Stimulated activated CD8-positive, alpha-beta memory T cell treated with anti-CD3 and anti-CD28 coated beads, Interleukin-15, amount 100 ng/mL, for 4 hours (primary cell): ENCODE measurements around the gene RPUSD3.
A peak's percentile ranks its signal among the peaks of the same experiment; 100 is the strongest.
"Not testable (repeated sequence)": the region's sequence is repeated elsewhere in the genome, so short reads cannot be mapped to it uniquely, and the experiment has no call there.

Source experiments
- DNase-seq, 2 donors: peaks; one replicate each; pipeline ENCODE4 v3.0.0-alpha.2; 2020; ENCODE audit warnings: low read depth in 2 of 2

RPUSD3 gene

GRCh38 chr3:9843715-9844438, at the start of gene RPUSD3:
Gene RPUSD3 (minus strand): TSS chr3:9844008. CDS start chr3:9843990, 18 bp downstream.
- peak; percentile 87 to 90 for DNase-seq

- DNase-seq: no peak
These were observed 47.3 kb upstream of the RPUSD3 start for GRCh38 chr3:9891072-9891622.

GRCh38 chr3:9890249-9891071, 46.7 kb upstream of the RPUSD3 start, which contains the start of gene JAGN1:
Gene JAGN1 (plus strand): TSS chr3:9890610. CDS start chr3:9890723, 113 bp downstream.
- DNase-seq: peak; percentile 84 to 88

- no peak for DNase-seq
These were observed 45.6 kb upstream of the RPUSD3 start for GRCh38 chr3:9889405-9889804.

- DNase-seq: no peak
These were observed 44.7 kb upstream of the RPUSD3 start for GRCh38 chr3:9888540-9888939.

GRCh38 chr3:9887480-9887879, 43.7 kb upstream of the RPUSD3 start:
- no peak for DNase-seq

- no peak for DNase-seq
These were observed 42.5 kb upstream of the RPUSD3 start for GRCh38 chr3:9886328-9886727.

GRCh38 chr3:9884555-9885165, 40.9 kb upstream of the RPUSD3 start:
- DNase-seq: no peak

GRCh38 chr3:9883706-9884554, 40.1 kb upstream of the RPUSD3 start:
- DNase-seq: no peak

GRCh38 chr3:9881441-9881840, 37.6 kb upstream of the RPUSD3 start:
- no peak for DNase-seq

GRCh38 chr3:9879830-9880549, 36.2 kb upstream of the RPUSD3 start, which contains the start of gene CIDEC:
Gene CIDEC (minus strand): TSS chr3:9880253. CDS start chr3:9878486, 1,767 bp downstream.
- DNase-seq: no peak

- no peak for DNase-seq
These were observed 34.9 kb upstream of the RPUSD3 start for GRCh38 chr3:9878700-9879099.

GRCh38 chr3:9876991-9877390, 33.2 kb upstream of the RPUSD3 start:
- no peak for DNase-seq

- DNase-seq: not testable (repeated sequence)
These were observed 32.4 kb upstream of the RPUSD3 start for GRCh38 chr3:9876255-9876654.

- DNase-seq: no peak
These were observed 31.6 kb upstream of the RPUSD3 start for GRCh38 chr3:9875448-9875847.

- DNase-seq: not testable (repeated sequence)
These were observed 28.3 kb upstream of the RPUSD3 start for GRCh38 chr3:9872067-9872466.

GRCh38 chr3:9870978-9871377, 27.2 kb upstream of the RPUSD3 start:
- DNase-seq: no peak

- no peak for DNase-seq
These were observed 26.1 kb upstream of the RPUSD3 start for GRCh38 chr3:9869955-9870354.

GRCh38 chr3:9867106-9867505, 23.3 kb upstream of the RPUSD3 start:
- no peak for DNase-seq

GRCh38 chr3:9866639-9867038, 22.8 kb upstream of the RPUSD3 start:
- DNase-seq: no peak
